HG03139 (cell line): ENCODE data around the gene SLC7A5.
"Not testable (repeated sequence)": the region's sequence is repeated elsewhere in the genome, so short reads cannot be mapped to it uniquely, and the experiment has no call there.

Source experiments
- ATAC-seq: cut with Tn5 transposase; IDR thresholded peaks from one replicate; pipeline ENCODE4 v1.9.1; 2021; ENCODE audit not compliant: unreplicated experiment

Gene SLC7A5

DNA sequence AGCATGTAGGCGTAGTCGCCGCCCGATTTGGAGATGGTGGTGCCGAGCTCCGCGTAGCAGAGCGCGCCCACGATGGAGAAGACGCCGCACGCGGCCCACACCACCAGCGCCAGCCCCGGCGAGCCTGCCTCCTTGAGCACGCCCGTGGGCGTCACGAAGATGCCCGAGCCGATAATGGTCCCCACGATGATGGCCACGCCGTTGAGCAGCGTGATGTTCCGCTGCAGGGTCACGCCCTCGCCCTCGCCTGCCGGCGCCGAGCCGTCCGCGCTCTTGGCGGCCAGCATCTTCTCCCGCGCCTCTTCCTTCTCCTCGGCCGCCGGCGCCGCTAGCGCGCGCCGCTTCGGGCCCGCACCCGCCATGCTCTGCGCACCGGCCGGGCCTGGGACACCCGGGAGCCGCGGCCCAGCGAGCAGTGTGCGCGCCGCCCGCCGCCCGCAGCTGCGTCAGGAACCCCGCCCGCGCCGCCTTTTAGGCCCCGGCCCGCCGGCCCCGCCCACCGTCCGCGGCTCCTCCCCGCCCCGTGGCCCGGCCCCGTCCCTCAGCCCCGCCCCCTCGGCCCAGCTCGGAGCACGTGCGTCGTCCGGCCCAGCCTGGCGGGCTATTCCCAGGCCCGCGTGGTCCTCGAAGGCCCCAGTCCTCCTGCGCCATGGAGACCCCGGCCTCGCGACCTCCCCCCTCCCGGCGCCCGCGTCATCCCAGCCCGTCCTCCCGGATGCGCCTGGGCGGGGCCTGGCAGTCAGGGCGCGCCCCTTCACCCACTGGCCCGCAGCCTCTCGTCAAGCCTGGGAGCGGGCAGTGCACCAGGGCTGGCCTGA, at the start of gene SLC7A5:
Gene SLC7A5 (minus strand): TSS at position 447 of the 818 bp plus-strand sequence. CDS start 85 bp downstream, at position 362.
- ATAC-seq = peak; percentile 43

DNA sequence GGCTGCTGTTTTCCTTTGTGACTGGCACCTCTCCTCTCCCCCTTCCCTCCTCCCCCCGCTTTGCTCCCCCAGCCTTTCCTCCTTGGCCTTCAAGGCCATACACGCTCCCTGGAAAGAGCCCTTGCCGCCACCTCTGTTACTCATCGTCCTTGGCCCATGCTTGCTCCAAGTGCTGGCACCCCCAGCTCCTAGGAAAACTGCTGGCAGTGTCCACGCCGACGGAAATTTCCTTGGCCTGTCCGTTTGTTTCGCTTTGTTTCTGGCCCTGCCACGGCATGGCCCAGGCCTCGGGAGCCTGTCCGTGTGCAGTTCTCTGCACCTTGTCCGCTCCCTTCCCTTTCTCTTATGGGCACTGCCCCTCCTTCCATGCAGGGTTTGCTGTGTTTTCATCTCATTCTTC, 49.0 kb upstream of the SLC7A5 start:
- ATAC-seq = no peak

- no peak for ATAC-seq
These were observed 48.2 kb upstream of the SLC7A5 start for GRCh38 chr16:87917503-87917902.

- ATAC-seq = no peak
These were observed 45.5 kb upstream of the SLC7A5 start for GRCh38 chr16:87914812-87915211.

DNA sequence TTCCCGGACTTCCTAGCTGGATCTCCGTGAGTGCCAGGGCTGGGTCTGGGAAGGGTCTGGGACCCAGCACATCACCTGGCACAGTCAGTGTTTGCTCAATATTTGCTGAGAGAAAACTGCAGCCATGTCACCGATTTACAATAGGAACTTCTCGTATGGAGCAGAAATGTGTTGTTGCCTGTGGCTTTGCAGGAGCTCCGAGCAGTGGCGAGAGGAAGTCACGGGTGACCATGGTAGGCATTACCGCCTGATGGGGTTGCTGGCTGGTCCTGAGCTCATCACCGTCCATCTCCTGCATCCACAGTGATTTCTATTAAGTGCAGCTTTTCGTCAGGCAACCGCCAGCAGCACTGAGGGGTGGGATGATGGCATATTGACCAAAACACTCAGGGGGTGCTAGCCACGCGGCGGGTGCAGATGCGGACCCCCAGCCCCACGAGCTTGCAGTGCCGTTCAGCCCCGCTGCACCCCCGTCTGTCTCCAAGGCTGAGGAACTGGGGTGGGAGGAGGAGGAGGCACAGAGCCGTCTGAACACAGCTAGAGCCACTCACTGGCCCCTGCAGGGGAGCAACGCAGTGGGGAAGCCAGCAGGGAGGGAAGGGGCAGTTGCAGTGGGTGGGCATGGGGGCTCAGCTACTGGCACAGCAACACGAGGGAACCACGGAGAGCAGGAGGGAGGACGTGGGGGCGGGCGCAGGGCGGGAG, 44.9 kb upstream of the SLC7A5 start:
- ATAC-seq = not testable (repeated sequence)

- not testable (repeated sequence) for ATAC-seq
These were observed 43.4 kb upstream of the SLC7A5 start for GRCh38 chr16:87912691-87913090.

GRCh38 chr16:87911106-87911763, 41.9 kb upstream of the SLC7A5 start:
- not testable (repeated sequence) for ATAC-seq

- peak; percentile 75 for ATAC-seq
These were observed 40.1 kb upstream of the SLC7A5 start for GRCh38 chr16:87909203-87909935.

GRCh38 chr16:87908101-87908500, 38.8 kb upstream of the SLC7A5 start:
- ATAC-seq = not testable (repeated sequence)

GRCh38 chr16:87905521-87905920, 36.2 kb upstream of the SLC7A5 start:
- ATAC-seq = not testable (repeated sequence)

- not testable (repeated sequence) for ATAC-seq
These were observed 35.7 kb upstream of the SLC7A5 start for GRCh38 chr16:87904963-87905362.

DNA sequence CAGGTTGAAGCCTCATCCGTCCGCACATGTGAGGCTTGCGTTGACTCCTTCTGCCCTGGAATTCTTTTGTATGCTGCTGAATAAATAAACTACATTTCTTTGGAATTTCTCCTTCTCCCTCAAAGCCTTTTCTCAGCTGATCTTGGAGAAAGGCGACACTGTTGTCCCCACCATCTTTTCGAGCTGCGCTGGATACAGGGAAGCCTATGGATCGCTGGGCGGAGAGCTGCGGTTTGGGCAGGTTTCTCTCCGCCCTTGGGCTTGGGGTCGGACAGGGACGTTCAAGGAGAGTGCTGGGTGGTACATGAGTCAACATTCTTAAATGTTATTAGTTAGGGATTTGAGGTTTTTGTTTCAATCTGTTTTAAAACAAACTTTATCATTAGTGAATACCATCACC, 31.2 kb upstream of the SLC7A5 start:
- not testable (repeated sequence) for ATAC-seq

GRCh38 chr16:87897521-87898505, 28.5 kb upstream of the SLC7A5 start:
- no peak for ATAC-seq

DNA sequence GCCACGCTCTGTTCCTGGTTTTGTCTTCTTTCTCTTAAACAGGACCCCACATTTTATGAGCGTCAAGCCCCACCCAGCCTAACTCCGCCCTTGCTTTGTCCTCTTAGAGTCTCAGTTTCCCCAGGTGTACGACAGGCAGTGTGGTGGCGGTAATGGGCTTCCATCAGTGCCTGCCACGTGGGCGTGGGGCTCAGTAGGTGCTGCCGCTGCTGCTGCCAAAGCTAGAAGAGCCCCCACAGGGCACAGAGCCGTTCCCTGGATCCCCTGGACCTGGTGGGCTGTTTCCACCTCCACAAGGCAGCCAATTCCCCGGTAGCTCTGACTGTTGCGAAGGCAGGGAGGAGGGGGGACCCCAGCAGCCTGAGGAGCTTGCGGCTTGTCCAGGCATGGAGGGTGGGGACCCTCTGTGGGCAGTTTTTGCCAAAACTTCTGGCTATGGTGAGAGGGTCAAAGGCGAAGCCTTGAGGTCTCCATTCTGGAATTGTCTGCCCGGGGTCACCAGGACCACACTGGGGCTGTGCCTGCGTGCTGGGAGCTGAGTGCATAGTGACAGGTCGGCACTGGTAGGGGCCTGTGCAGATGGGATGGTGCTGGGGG, 27.7 kb upstream of the SLC7A5 start:
- ATAC-seq = not testable (repeated sequence)

GRCh38 chr16:87896176-87896890, 27.0 kb upstream of the SLC7A5 start:
- not testable (repeated sequence) for ATAC-seq

GRCh38 chr16:87895641-87896141, 26.4 kb upstream of the SLC7A5 start:
- peak; percentile 66 for ATAC-seq

DNA sequence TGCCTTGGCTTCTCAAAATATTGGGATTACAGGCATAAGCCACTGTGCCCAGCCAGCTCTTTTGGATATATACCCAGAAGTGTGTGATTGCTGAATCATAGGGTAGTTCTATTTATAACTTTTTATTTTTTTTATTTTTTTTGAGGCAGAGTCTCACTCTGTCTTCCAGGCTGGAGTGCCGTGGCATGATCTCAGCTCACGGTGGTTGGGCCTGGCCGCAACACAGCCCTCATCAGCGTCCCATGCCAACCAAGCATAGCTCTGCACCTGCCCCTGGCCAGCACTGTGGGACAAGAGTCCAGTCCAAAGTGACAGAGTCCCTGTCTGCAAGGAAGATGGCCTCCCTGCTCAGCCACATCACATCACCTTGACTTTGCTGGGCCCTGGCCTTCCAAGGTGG, 24.7 kb upstream of the SLC7A5 start:
- ATAC-seq = not testable (repeated sequence)

- ATAC-seq = no peak
These were observed 22.5 kb upstream of the SLC7A5 start for GRCh38 chr16:87891764-87892163.
